GM12878 (cell line): Measurements from ENCODE around the gene KIF5C. TPM values are rescaled to one million over a fixed set of nuclear protein-coding genes. Genes with fewer than 3 reads are reported as not detected.
A peak's percentile ranks its signal among the peaks of the same experiment; 100 is the strongest.

ENCODE experiments used
- ATAC-seq: fragments of 200-7000 bp; cut with Tn5 transposase; 3 replicates; pipeline ENCODE4 v1.9.1; 2020; ENCODE audit warnings: mild to moderate bottlenecking, moderate library complexity
- BruUV-seq: library from RNA; stranded (reverse); fragments of 400-500 nt; replicated peaks from 2 replicates; lab custom pipeline; 2021; lab: Mats Ljungman, UMichigan
- CTCF ChIA-PET: fragments of 300-600 bp; sonication (Branson Sonifier 250); formaldehyde crosslinking; extraction: SDS; loops from one replicate; lab custom pipeline; 2021; ENCODE audit warnings: inconsistent platforms; lab: Yijun Ruan, JAX
- POLR2A ChIA-PET: fragments of 350-600 bp; formaldehyde crosslinking; extraction: SDS; loops from one replicate; lab custom pipeline; 2021; ENCODE audit warnings: inconsistent platforms; lab: Charles Lee
- RAD21 ChIA-PET: fragments of 300-600 bp; sonication (Branson Sonifier 250); formaldehyde crosslinking; loops from one replicate; lab custom pipeline; 2023; ENCODE audit warnings: antibody characterized with exemption; ENCODE audit not compliant: unreplicated experiment; lab: Charles Lee
- SMC1A ChIA-PET: fragments of 300-600 bp; sonication (Branson Sonifier 250); formaldehyde crosslinking; loops from one replicate; lab custom pipeline; 2023; ENCODE audit not compliant: unreplicated experiment, uncharacterized antibody; lab: Charles Lee
- DNase-seq: peaks from one replicate; pipeline ENCODE4 v3.0.0-alpha.2; 2011; ENCODE audit warnings: low read depth, low spot score
- FAIRE-seq: peaks from 3 replicates; lab custom pipeline; 2011; peaks lifted over from hg19 to GRCh38; lab: Jason Lieb, UNC
- H2AFZ ChIP-seq: 2 replicates; pipeline ENCODE4 v1.6.0; 2011; ENCODE audit warnings: low read depth, low read length, control low read depth; ENCODE audit not compliant: control insufficient read depth
- H3K27ac ChIP-seq: 2 replicates; pipeline ENCODE4 v1.5.1; 2011; ENCODE audit warnings: control low read depth; ENCODE audit not compliant: control insufficient read depth, insufficient read depth
- H3K27me3 ChIP-seq, 2 experiments: replicated peaks in 1 of 2; 2 replicates each; pipeline versions ENCODE4 v1.6.0 to v1.6.1; 2011; ENCODE audit warnings: low read length in 1 of 2; ENCODE audit not compliant: control insufficient read depth in 2 of 2, insufficient read depth in 2 of 2
- H3K36me3 ChIP-seq, 2 experiments: 2 replicates each; pipeline ENCODE4 v1.5.1; 2011; ENCODE audit warnings: low read length in 1 of 2; ENCODE audit not compliant: control insufficient read depth in 2 of 2, insufficient read depth in 2 of 2
- H3K4me1 ChIP-seq: 2 replicates; pipeline ENCODE4 v1.6.1; 2011; ENCODE audit warnings: mild to moderate bottlenecking, low read length, moderate library complexity, mixed read lengths; ENCODE audit not compliant: control insufficient read depth, insufficient read depth
- H3K4me2 ChIP-seq: 2 replicates; pipeline ENCODE4 v1.6.0; 2011; ENCODE audit warnings: control low read depth; ENCODE audit not compliant: control insufficient read depth, insufficient read depth
- H3K4me3 ChIP-seq: fragments of 200-600 bp; sonication (generic); 2 replicates; pipeline ENCODE4 v1.5.1; 2016
- H3K79me2 ChIP-seq: 2 replicates; pipeline ENCODE4 v1.6.0; 2011; ENCODE audit warnings: low read length; ENCODE audit not compliant: control insufficient read depth, insufficient read depth
- H3K9ac ChIP-seq: 2 replicates; pipeline ENCODE4 v1.8.0; 2011; ENCODE audit warnings: low read length, control low read depth, mixed read lengths; ENCODE audit not compliant: control insufficient read depth, insufficient read depth
- H3K9me3 ChIP-seq: replicated peaks from 3 replicates; pipeline ENCODE4 v1.5.1; 2011; ENCODE audit warnings: mild to moderate bottlenecking, low read length; ENCODE audit not compliant: control insufficient read depth, insufficient read depth
- H4K20me1 ChIP-seq: 2 replicates; pipeline ENCODE4 v1.6.0; 2011; ENCODE audit not compliant: control insufficient read depth, insufficient read depth
- ATF7 ChIP-seq: fragments of 450-650 bp; IDR thresholded peaks from 2 replicates; pipeline ENCODE4 v1.6.1; 2016; ENCODE audit warnings: low read depth, mild to moderate bottlenecking
- CTCF ChIP-seq, 3 experiments: IDR thresholded peaks in 2 of 3; conservative IDR thresholded peaks in 1 of 3; 2 replicates each; pipeline ENCODE4 v1.5.1; 2011; ENCODE audit warnings: low read depth in 3 of 3, low read length in 3 of 3, mild to moderate bottlenecking in 3 of 3, control low read depth in 2 of 3, moderate library complexity in 2 of 3, inconsistent platforms in 1 of 3, mixed read lengths in 1 of 3; ENCODE audit not compliant: control insufficient read depth in 2 of 3, insufficient read depth in 1 of 3; ENCODE audit errors: extremely low read depth in 1 of 3
- GATAD2B ChIP-seq: fragments of 450-650 bp; conservative IDR thresholded peaks from 2 replicates; pipeline ENCODE4 v1.6.1; 2017; ENCODE audit warnings: low read depth, mild to moderate bottlenecking, moderate library complexity
- SMAD5 ChIP-seq: IDR thresholded peaks from 2 replicates; pipeline ENCODE4 v1.6.1; 2016; ENCODE audit warnings: antibody characterized with exemption, low read depth
- WGBS: methylation state at CpG from one replicate; pipeline ENCODE4 v1.1.6; 2016; ENCODE audit warnings: low lambda C conversion rate; ENCODE audit not compliant: insufficient replicate concordance, insufficient coverage; ENCODE audit errors: missing lambda C conversion rate; 5-methylcytosine and 5-hydroxymethylcytosine counted together
- in situ Hi-C: fragments of 300-500 bp; cut with MboI; formaldehyde crosslinking; loops from 9 replicates; pipeline ENCODE4 v1.14.3; 2018; ENCODE audit warnings: mixed read lengths
- intact Hi-C: fragments of 100-400 bp; cut with micrococcal nuclease; formaldehyde crosslinking; loops from one replicate; pipeline ENCODE4 v1.14.2; 2022; ENCODE audit not compliant: unreplicated experiment
- polyA plus RNA-seq, 11 experiments: library from polyadenylated mRNA; depleted of rRNA in 4 of 11; unstranded in 6 of 11; stranded (reverse) in 5 of 11; fragments of >200 nt; fragmentation: Nextera tagmentation in 4 of 11; fragmentation: Illumina TruSeq in 1 of 11; extraction: Ambion mirVana in 4 of 11; extraction: Trizol in 1 of 11; gene quantifications; 1 replicate in 1 of 11; 2 replicates in 10 of 11; pipeline versions ENCODE4 v1.2.1 to v1.2.3, GENCODE V29; 2011 to 2016; ENCODE audit warnings: inconsistent platforms in 2 of 11, missing spikeins in 2 of 11, low read depth in 1 of 11
- total RNA-seq, 4 experiments: library from RNA; depleted of rRNA in 3 of 4; stranded (reverse); fragments of >200 nt in 3 of 4; fragmentation: Illumina TruSeq in 1 of 4; extraction: Trizol in 1 of 4; gene quantifications; 2 replicates each; pipeline versions ENCODE4 v1.2.1 to v1.2.3, GENCODE V29; 2013 to 2021

Gene KIF5C
- total and polyA plus RNA-seq, 10 of the 15 experiments (the other 5 are each of a cell fraction or from before 2014, with no cell fraction given) = 0.08 to 0.49 (median 0.24) TPM

- Histone ChIP-seq H3K36me3 (no peaks in the 10 kb centered on the region), H3K79me2 (no peaks in the 10 kb centered on the region), H3K9me3 (no peaks in the 10 kb centered on the region), H3K27me3 (no peaks in the 10 kb centered on the region), H3K9ac (no peak overlapping the region), H4K20me1 (no peaks in the 10 kb centered on the region), H3K4me2 (no peak overlapping the region), H3K27ac (no peak overlapping the region), H3K4me1 (no peaks in the 10 kb centered on the region), H3K4me3 (no peak overlapping the region), H2AFZ (no peak overlapping the region)
- in situ Hi-C loops (no loop called here), intact Hi-C loops (no loop called here)
- ChIA-PET RAD21 (interaction anchor here (0.9 kb wide), 1 partner anchor 12 kb away, joined by 4 read pairs; no protein-coding TSS in a partner anchor), CTCF (interaction anchor here (0.7 to 1.5 kb wide), 6 partner anchors 8 to 583 kb away, joined by 3 to 4 read pairs (median 3); no protein-coding TSS in a partner anchor), SMC1A (no interaction called here), POLR2A (no interaction called here)
- TF ChIP-seq SMAD5 = no peak
- no peak for TF ChIP-seq ATF7
- TF ChIP-seq CTCF (IDR thresholded peaks at IDR 0.05 in 2 of 3, conservative IDR thresholded peaks at IDR 0.05 in 1 of 3; ENCODE audit: control insufficient read depth in 2 of 3, extremely low read depth in 1 of 3, insufficient read depth in 1 of 3, low read depth in 3 of 3, low read length in 3 of 3) = 0 out of 6 replicates have a peak, but pooled peaks of 2 of the 3 experiments have one; percentile 4 to 7
- TF ChIP-seq GATAD2B = no peak
- no peak for ATAC-seq
- no peak for DNase-seq
- no peak for FAIRE-seq
- no TSS peak for BruUV-seq
- WGBS = 48% methylated on average over 7 of the region's 7 CpGs
Observed at GRCh38 chr2:148978026-148978685, 103.1 kb downstream of the KIF5C start.
